ENCODE data around the gene CANX. TPM values are rescaled to one million over a fixed set of nuclear protein-coding genes. Genes with fewer than 3 reads are reported as not detected.

CANX gene
- total and polyA plus RNA-seq, 9 of the 15 experiments (the other 6 are each of a cell fraction or from before 2014, with no cell fraction given), result 155 to 893 (median 589) TPM

GRCh38 chr5:179698935-179699615 is at the start of gene CANX (continued):
- TF ChIP-seq ZNF592 (IDR thresholded peaks at IDR 0.05) (peak; percentile 33), JUN (IDR thresholded peaks at IDR 0.05; ENCODE audit: borderline replicate concordance, low read depth, low read length) (peak; percentile 32; the same call in 1 of the 2 replicates), JUN (CRISPR knock-in tag; IDR thresholded peaks at IDR 0.05; ENCODE audit: borderline replicate concordance) (no peak), ATF7 (IDR thresholded peaks at IDR 0.05) (no peak), PRPF4 (IDR thresholded peaks at IDR 0.05; ENCODE audit: insufficient read depth, low read depth, low read length, poor library complexity, severe bottlenecking) (peak; percentile 92), GATAD2B (IDR thresholded peaks at IDR 0.05; ENCODE audit: borderline replicate concordance) (no peak), GTF2A2 (tag; IDR thresholded peaks at IDR 0.05) (no peak), ZNF175 (CRISPR knock-in tag; IDR thresholded peaks at IDR 0.05; ENCODE audit: low read depth) (peak; percentile 33; the same call in 1 of the 2 replicates), HNRNPK (IDR thresholded peaks at IDR 0.05; ENCODE audit: low read depth, low read length, poor library complexity, severe bottlenecking) (no peak), MYC (IDR thresholded peaks at IDR 0.05; ENCODE audit: low read depth, low read length) (peak; percentile 95), MYC (CRISPR knock-in tag; IDR thresholded peaks at IDR 0.05; ENCODE audit: borderline replicate concordance, low read depth) (no peak), DDX20 (tag; IDR thresholded peaks at IDR 0.05; ENCODE audit: low read depth) (no peak), TSC22D4 (tag; IDR thresholded peaks at IDR 0.05) (no peak), MXI1 (IDR thresholded peaks at IDR 0.05; ENCODE audit: low read depth, low read length) (no peak), CHD2 (IDR thresholded peaks at IDR 0.05; ENCODE audit: low read depth, low read length) (no peak), ARID1B (IDR thresholded peaks at IDR 0.05) (no peak), SUPT5H (IDR thresholded peaks at IDR 0.05) (peak; percentile 80)
- TF ChIP-seq, protein P1, sequence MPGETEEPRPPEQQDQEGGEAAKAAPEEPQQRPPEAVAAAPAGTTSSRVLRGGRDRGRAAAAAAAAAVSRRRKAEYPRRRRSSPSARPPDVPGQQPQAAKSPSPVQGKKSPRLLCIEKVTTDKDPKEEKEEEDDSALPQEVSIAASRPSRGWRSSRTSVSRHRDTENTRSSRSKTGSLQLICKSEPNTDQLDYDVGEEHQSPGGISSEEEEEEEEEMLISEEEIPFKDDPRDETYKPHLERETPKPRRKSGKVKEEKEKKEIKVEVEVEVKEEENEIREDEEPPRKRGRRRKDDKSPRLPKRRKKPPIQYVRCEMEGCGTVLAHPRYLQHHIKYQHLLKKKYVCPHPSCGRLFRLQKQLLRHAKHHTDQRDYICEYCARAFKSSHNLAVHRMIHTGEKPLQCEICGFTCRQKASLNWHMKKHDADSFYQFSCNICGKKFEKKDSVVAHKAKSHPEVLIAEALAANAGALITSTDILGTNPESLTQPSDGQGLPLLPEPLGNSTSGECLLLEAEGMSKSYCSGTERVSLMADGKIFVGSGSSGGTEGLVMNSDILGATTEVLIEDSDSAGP (CRISPR knock-in tag; IDR thresholded peaks at IDR 0.05), result no peak
- TF ChIP-seq, protein P2, sequence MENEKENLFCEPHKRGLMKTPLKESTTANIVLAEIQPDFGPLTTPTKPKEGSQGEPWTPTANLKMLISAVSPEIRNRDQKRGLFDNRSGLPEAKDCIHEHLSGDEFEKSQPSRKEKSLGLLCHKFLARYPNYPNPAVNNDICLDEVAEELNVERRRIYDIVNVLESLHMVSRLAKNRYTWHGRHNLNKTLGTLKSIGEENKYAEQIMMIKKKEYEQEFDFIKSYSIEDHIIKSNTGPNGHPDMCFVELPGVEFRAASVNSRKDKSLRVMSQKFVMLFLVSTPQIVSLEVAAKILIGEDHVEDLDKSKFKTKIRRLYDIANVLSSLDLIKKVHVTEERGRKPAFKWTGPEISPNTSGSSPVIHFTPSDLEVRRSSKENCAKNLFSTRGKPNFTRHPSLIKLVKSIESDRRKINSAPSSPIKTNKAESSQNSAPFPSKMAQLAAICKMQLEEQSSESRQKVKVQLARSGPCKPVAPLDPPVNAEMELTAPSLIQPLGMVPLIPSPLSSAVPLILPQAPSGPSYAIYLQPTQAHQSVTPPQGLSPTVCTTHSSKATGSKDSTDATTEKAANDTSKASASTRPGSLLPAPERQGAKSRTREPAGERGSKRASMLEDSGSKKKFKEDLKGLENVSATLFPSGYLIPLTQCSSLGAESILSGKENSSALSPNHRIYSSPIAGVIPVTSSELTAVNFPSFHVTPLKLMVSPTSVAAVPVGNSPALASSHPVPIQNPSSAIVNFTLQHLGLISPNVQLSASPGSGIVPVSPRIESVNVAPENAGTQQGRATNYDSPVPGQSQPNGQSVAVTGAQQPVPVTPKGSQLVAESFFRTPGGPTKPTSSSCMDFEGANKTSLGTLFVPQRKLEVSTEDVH (IDR thresholded peaks at IDR 0.05; ENCODE audit: low read depth, partially characterized antibody), result no peak
